Smooth muscle cell (in vitro differentiated cells): ENCODE results near the gene COMMD1. TPM values are rescaled to one million over a fixed set of nuclear protein-coding genes. Genes with fewer than 3 reads are reported as not detected.

Source experiments
- DNase-seq: peaks from one replicate; lab custom pipeline; 2025; ENCODE audit not compliant: unreplicated experiment; lab: John Stamatoyannopoulos, UW
- H2AFZ ChIP-seq: fragments of 200-600 bp; sonication (generic); 2 replicates; pipeline ENCODE4 v1.6.0; 2016; ENCODE audit warnings: antibody characterized with exemption, low read depth, mild to moderate bottlenecking
- H3F3A ChIP-seq: fragments of 200-600 bp; sonication (generic); 2 replicates; pipeline ENCODE4 v1.6.0; 2017; ENCODE audit warnings: antibody characterized with exemption, low read depth
- H3K27ac ChIP-seq: fragments of 200-600 bp; sonication (generic); 2 replicates; pipeline ENCODE4 v1.5.1; 2016; ENCODE audit warnings: low read depth, mild to moderate bottlenecking
- H3K27me3 ChIP-seq: fragments of 200-600 bp; sonication (generic); 2 replicates; pipeline ENCODE4 v1.6.1; 2016; ENCODE audit warnings: low read depth, mild to moderate bottlenecking
- H3K36me3 ChIP-seq: fragments of 200-600 bp; sonication (generic); 2 replicates; pipeline ENCODE4 v1.5.1; 2016; ENCODE audit warnings: low read depth
- H3K4me1 ChIP-seq: fragments of 200-600 bp; sonication (generic); 2 replicates; pipeline ENCODE4 v1.5.1; 2016; ENCODE audit warnings: low read depth
- H3K4me2 ChIP-seq: fragments of 200-600 bp; sonication (generic); 2 replicates; pipeline ENCODE4 v1.6.0; 2016; ENCODE audit warnings: mild to moderate bottlenecking
- H3K4me3 ChIP-seq: fragments of 200-600 bp; sonication (generic); 2 replicates; pipeline ENCODE4 v1.5.1; 2016; ENCODE audit warnings: mild to moderate bottlenecking
- H3K79me2 ChIP-seq: fragments of 200-600 bp; sonication (generic); 2 replicates; pipeline ENCODE4 v1.6.0; 2016; ENCODE audit warnings: low read depth, mild to moderate bottlenecking
- H3K9ac ChIP-seq: fragments of 200-600 bp; sonication (generic); 2 replicates; pipeline ENCODE4 v1.6.0; 2016; ENCODE audit warnings: low read depth
- H3K9me3 ChIP-seq: fragments of 200-600 bp; sonication (generic); replicated peaks from 2 replicates; pipeline ENCODE4 v1.5.1; 2016; ENCODE audit warnings: low read depth
- H4K20me1 ChIP-seq: fragments of 200-600 bp; sonication (generic); 2 replicates; pipeline ENCODE4 v1.6.0; 2016; ENCODE audit warnings: low read depth
- WGBS: methylation state at CpG from one replicate; pipeline ENCODE4 v1.1.7; 2016; ENCODE audit warnings: low lambda C conversion rate; 5-methylcytosine and 5-hydroxymethylcytosine counted together
- polyA plus RNA-seq: library from polyadenylated mRNA; unstranded; fragments of >200 nt; fragmentation: Nextera tagmentation; extraction: Ambion mirVana; gene quantifications from 2 replicates; pipeline ENCODE4 v1.2.1, GENCODE V29; 2016
- total RNA-seq: library from RNA; depleted of rRNA; stranded (reverse); fragments of >200 nt; gene quantifications from 2 replicates; pipeline ENCODE4 v1.2.3, GENCODE V29; 2014
- TF ChIP-seq, protein P1 (sequence below): fragments of 200-600 bp; sonication (generic); IDR thresholded peaks from 2 replicates; pipeline ENCODE4 v1.5.1; 2017; ENCODE audit warnings: borderline replicate concordance, mild to moderate bottlenecking, antibody characterized with exemption; ENCODE audit not compliant: insufficient read depth, poor library complexity, severe bottlenecking

COMMD1 gene
- total and polyA plus RNA-seq, 2 experiments from 2014 or later, result 50.6 to 82.9 TPM

DNA sequence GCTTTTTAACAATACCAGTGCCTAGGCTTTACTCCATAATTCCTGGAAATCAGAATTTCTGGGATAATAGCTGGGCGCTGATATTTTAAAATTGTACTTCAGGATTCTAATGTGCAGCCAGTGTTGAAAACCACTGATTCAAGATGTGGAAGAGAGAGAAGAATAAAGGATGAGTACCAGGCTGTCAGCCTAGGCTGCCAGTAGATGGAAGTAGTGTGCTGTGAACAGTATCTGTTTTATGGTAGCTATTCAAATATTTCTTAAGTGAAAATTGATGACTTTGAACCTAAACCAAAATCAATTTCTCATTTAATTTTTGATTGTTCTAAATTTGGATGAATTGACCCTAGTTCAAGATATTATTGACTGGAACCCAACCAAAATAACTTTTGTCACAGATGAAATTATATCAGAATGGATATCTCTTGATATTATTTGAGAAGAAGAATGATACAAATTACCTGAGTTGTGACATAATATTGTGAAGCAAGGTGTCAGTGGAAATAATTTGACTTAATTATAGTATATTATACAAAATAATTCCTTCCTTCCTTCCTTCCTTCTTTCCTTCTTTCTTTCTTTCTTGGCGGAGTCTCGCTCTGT, 88.0 kb downstream of the COMMD1 start:
- Histone ChIP-seq H3F3A (no peaks in the 10 kb centered on the region), H4K20me1 (peaks cover 5% of the 10 kb centered on the region), H3K9ac (no peak overlapping the region), H3K27me3 (no peaks in the 10 kb centered on the region), H3K79me2 (peaks cover 6% of the 10 kb centered on the region), H3K4me3 (no peak overlapping the region), H3K27ac (no peak overlapping the region), H3K4me2 (no peak overlapping the region), H3K36me3 (no peaks in the 10 kb centered on the region), H3K9me3 (no peaks in the 10 kb centered on the region), H2AFZ (no peak overlapping the region), H3K4me1 (no peaks in the 10 kb centered on the region)
- no peak for DNase-seq
- WGBS, result 76% methylated on average over 3 of the region's 3 CpGs
- TF ChIP-seq, protein P1, sequence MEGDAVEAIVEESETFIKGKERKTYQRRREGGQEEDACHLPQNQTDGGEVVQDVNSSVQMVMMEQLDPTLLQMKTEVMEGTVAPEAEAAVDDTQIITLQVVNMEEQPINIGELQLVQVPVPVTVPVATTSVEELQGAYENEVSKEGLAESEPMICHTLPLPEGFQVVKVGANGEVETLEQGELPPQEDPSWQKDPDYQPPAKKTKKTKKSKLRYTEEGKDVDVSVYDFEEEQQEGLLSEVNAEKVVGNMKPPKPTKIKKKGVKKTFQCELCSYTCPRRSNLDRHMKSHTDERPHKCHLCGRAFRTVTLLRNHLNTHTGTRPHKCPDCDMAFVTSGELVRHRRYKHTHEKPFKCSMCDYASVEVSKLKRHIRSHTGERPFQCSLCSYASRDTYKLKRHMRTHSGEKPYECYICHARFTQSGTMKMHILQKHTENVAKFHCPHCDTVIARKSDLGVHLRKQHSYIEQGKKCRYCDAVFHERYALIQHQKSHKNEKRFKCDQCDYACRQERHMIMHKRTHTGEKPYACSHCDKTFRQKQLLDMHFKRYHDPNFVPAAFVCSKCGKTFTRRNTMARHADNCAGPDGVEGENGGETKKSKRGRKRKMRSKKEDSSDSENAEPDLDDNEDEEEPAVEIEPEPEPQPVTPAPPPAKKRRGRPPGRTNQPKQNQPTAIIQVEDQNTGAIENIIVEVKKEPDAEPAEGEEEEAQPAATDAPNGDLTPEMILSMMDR, result peak; percentile 63

DNA sequence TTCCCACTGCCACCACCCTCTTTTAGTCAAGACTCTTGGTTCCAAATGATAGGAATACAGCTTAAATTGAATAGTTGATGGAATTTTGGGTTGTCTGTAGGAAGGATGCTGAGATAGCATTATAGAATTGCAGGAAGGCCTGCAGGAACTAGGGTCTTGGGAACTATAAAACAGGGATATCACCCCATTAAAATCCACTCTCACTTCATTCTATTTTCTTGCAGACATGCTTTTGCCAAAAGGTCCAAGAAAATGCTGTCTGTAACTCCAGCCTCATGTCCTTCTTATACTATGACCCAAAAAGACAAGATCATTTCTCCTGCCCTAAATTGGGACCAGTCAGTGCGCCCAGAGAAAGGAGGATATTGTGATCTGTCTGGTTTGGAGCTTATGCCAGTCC, 89.1 kb downstream of the COMMD1 start:
- H2AFZ ChIP-seq, result no peak overlapping the region
- peaks cover 4% of the 10 kb centered on the region for H4K20me1 ChIP-seq
- H3K4me1 ChIP-seq, result no peaks in the 10 kb centered on the region
- H3K4me3 ChIP-seq, result no peak overlapping the region
- H3K9me3 ChIP-seq, result no peaks in the 10 kb centered on the region
- 94% methylated on average over 1 of the region's 1 CpG for WGBS
- no peaks in the 10 kb centered on the region for H3F3A ChIP-seq
- no peaks in the 10 kb centered on the region for H3K36me3 ChIP-seq
- no peak for DNase-seq
- H3K79me2 ChIP-seq, result no peaks in the 10 kb centered on the region
- TF ChIP-seq, protein P1, result no peak
- H3K27ac ChIP-seq, result no peak overlapping the region
- H3K4me2 ChIP-seq, result no peak overlapping the region
- no peak overlapping the region for H3K9ac ChIP-seq
- no peaks in the 10 kb centered on the region for H3K27me3 ChIP-seq

DNA sequence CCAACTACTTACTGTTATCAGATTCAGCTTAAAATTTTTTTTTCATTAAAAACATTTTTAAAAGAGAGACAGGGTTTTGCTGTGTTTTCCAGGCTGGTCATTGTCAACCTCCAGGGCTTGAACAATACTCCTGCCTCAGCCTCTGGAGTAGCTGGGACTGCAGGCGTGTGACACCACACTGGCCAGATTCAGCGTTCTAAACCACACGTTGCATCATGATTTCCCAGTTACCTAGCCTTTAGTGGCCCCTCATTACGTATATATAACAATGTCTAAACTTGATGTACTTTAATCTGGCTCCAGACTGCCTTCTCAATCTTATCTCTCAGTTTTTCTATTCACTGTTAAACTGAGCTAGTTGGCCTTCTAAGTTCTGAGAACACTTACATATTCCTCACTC, 89.6 kb downstream of the COMMD1 start:
- Histone ChIP-seq H3K9ac (no peak overlapping the region), H3K36me3 (no peaks in the 10 kb centered on the region), H3F3A (no peaks in the 10 kb centered on the region), H4K20me1 (no peaks in the 10 kb centered on the region), H3K27ac (no peak overlapping the region), H3K4me3 (no peak overlapping the region), H3K79me2 (no peaks in the 10 kb centered on the region), H3K4me1 (no peaks in the 10 kb centered on the region), H3K27me3 (no peaks in the 10 kb centered on the region), H3K4me2 (no peak overlapping the region), H2AFZ (no peak overlapping the region), H3K9me3 (no peaks in the 10 kb centered on the region)
- TF ChIP-seq, protein P1, result no peak
- DNase-seq, result no peak
- 70% methylated on average over 4 of the region's 4 CpGs for WGBS

DNA sequence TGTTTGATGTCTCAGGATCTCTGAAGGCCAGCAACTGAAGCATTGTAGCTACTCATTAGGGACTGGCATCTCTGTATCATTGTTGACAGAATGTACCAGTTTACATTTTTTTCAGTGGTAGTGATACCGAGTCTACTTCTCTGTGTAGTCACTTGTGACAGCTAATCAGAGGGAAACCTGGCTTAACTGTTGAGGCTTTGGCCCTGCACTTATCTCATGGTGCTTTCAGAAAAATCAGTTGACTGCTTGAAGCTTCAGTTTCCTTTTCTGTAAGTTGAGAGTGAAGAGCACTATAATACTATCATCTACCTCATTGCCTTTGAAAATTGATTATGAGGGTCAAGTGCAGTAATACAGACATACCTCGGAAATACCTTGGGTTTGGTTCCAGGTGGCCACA, 90.0 kb downstream of the COMMD1 start:
- H3K27me3 ChIP-seq, result no peaks in the 10 kb centered on the region
- TF ChIP-seq, protein P1, result no peak
- no peaks in the 10 kb centered on the region for H3K36me3 ChIP-seq
- DNase-seq, result no peak
- H3K9me3 ChIP-seq, result no peaks in the 10 kb centered on the region
- no peak overlapping the region for H3K27ac ChIP-seq
- no peaks in the 10 kb centered on the region for H3K79me2 ChIP-seq
- no peak overlapping the region for H2AFZ ChIP-seq
- no peaks in the 10 kb centered on the region for H3F3A ChIP-seq
- no peak overlapping the region for H3K9ac ChIP-seq
- H3K4me2 ChIP-seq, result no peak overlapping the region
- no peaks in the 10 kb centered on the region for H3K4me1 ChIP-seq
- WGBS, result 69% methylated on average over 2 of the region's 2 CpGs
- no peak overlapping the region for H3K4me3 ChIP-seq
- H4K20me1 ChIP-seq, result no peaks in the 10 kb centered on the region
